HepG2 (cell line): Measurements from ENCODE around the gene RTN4RL2. TPM values are rescaled to one million over a fixed set of nuclear protein-coding genes. Genes with fewer than 3 reads are reported as not detected.

Source experiments
- ARID4A ChIP-seq: sonication (generic); formaldehyde crosslinking; IDR thresholded peaks from 2 replicates; pipeline ENCODE4 v1.5.0; 2020; ENCODE audit warnings: mild to moderate bottlenecking, missing genetic modification reagents, borderline replicate concordance
- ELF3 ChIP-seq: IDR thresholded peaks from 2 replicates; pipeline ENCODE4 v1.6.1; 2016; ENCODE audit warnings: missing genetic modification reagents, missing compliant biosample characterization
- FOXK2 ChIP-seq: fragments of 450-650 bp; IDR thresholded peaks from 2 replicates; pipeline ENCODE4 v1.6.1; 2016
- HNRNPL ChIP-seq: fragments of 200-400 bp; formaldehyde crosslinking; IDR thresholded peaks from 2 replicates; pipeline ENCODE4 v1.6.1; 2017; ENCODE audit warnings: mild to moderate bottlenecking, low read depth, low read length
- KDM5A ChIP-seq: fragments of 200-600 bp; sonication (generic); IDR thresholded peaks from 2 replicates; pipeline ENCODE4 v1.7.0; 2018; ENCODE audit warnings: antibody characterized with exemption, mild to moderate bottlenecking, low read length, borderline replicate concordance
- MBD4 ChIP-seq: IDR thresholded peaks from 2 replicates; pipeline ENCODE4 v1.6.1; 2012; ENCODE audit warnings: low read length, inconsistent platforms, borderline replicate concordance
- NCOA1 ChIP-seq: sonication (generic); formaldehyde crosslinking; IDR thresholded peaks from 2 replicates; pipeline ENCODE4 v1.9.0; 2021; ENCODE audit warnings: missing genetic modification reagents
- RFXAP ChIP-seq: sonication (generic); formaldehyde crosslinking; IDR thresholded peaks from 2 replicates; pipeline ENCODE4 v1.4.0; 2020; ENCODE audit warnings: missing genetic modification reagents, borderline replicate concordance
- SMAD1 ChIP-seq: sonication (generic); formaldehyde crosslinking; IDR thresholded peaks from 2 replicates; pipeline ENCODE4 v1.4.0; 2020; ENCODE audit warnings: missing genetic modification reagents, low read depth, mild to moderate bottlenecking, borderline replicate concordance
- TEAD3 ChIP-seq: optimal IDR thresholded peaks from 2 replicates; pipeline ENCODE3; 2016; ENCODE audit warnings: borderline replicate concordance
- THAP7 ChIP-seq: sonication (generic); formaldehyde crosslinking; IDR thresholded peaks from 2 replicates; pipeline ENCODE4 v1.8.1; 2023; ENCODE audit warnings: mild to moderate bottlenecking, missing genetic modification reagents
- THYN1 ChIP-seq: sonication (generic); formaldehyde crosslinking; IDR thresholded peaks from 2 replicates; pipeline ENCODE4 v1.8.1; 2023; ENCODE audit warnings: low read depth, mild to moderate bottlenecking, moderate library complexity, missing genetic modification reagents, borderline replicate concordance
- U2AF2 ChIP-seq: fragments of 200-400 bp; formaldehyde crosslinking; IDR thresholded peaks from 2 replicates; pipeline ENCODE4 v1.6.1; 2017; ENCODE audit warnings: low read depth, mild to moderate bottlenecking, low read length
- ZBTB10 ChIP-seq: sonication (generic); formaldehyde crosslinking; IDR thresholded peaks from 2 replicates; pipeline ENCODE4 v1.4.0; 2020; ENCODE audit warnings: missing genetic modification reagents, borderline replicate concordance
- ZNF460 ChIP-seq: sonication (generic); formaldehyde crosslinking; IDR thresholded peaks from 2 replicates; pipeline ENCODE4 v1.5.1; 2020; ENCODE audit warnings: missing genetic modification reagents, mild to moderate bottlenecking, borderline replicate concordance
- ZNF883 ChIP-seq: sonication (generic); formaldehyde crosslinking; IDR thresholded peaks from 2 replicates; pipeline ENCODE4 v1.5.1; 2020; ENCODE audit warnings: mild to moderate bottlenecking, missing genetic modification reagents; ENCODE audit errors: not compliant biosample characterization
- ZSCAN30 ChIP-seq: sonication (generic); formaldehyde crosslinking; IDR thresholded peaks from 2 replicates; pipeline ENCODE4 v1.5.0; 2020; ENCODE audit warnings: mild to moderate bottlenecking, missing genetic modification reagents
- polyA plus RNA-seq, 8 experiments: library from polyadenylated mRNA; depleted of rRNA in 3 of 8; stranded (reverse) in 7 of 8; unstranded in 1 of 8; fragments of >200 nt; fragmentation: Illumina TruSeq in 4 of 8; extraction: Trizol in 4 of 8; gene quantifications; 2 replicates each; pipeline versions ENCODE4 v1.2.1 to v1.2.3, GENCODE V29; 2011 to 2016; ENCODE audit warnings: low read depth in 4 of 8, missing spikeins in 1 of 8, mixed read lengths in 1 of 8; ENCODE audit not compliant: insufficient read depth in 1 of 8
- total RNA-seq, 5 experiments: library from RNA; depleted of rRNA; stranded (reverse); fragments of >200 nt; fragmentation: Illumina TruSeq; extraction: Trizol; gene quantifications; 2 replicates each; pipeline ENCODE4 v1.2.3, GENCODE V29; 2016; ENCODE audit warnings: low read depth in 1 of 5
- TF ChIP-seq, protein P1 (sequence below): sonication (generic); formaldehyde crosslinking; IDR thresholded peaks from 2 replicates; pipeline ENCODE4 v1.4.0; 2020; ENCODE audit warnings: missing genetic modification reagents, borderline replicate concordance

Gene RTN4RL2
- total and polyA plus RNA-seq, 2 of the 13 experiments (the other 11 are each of a cell fraction or from before 2014, with no cell fraction given), result 1.3 to 4.3 TPM

DNA sequence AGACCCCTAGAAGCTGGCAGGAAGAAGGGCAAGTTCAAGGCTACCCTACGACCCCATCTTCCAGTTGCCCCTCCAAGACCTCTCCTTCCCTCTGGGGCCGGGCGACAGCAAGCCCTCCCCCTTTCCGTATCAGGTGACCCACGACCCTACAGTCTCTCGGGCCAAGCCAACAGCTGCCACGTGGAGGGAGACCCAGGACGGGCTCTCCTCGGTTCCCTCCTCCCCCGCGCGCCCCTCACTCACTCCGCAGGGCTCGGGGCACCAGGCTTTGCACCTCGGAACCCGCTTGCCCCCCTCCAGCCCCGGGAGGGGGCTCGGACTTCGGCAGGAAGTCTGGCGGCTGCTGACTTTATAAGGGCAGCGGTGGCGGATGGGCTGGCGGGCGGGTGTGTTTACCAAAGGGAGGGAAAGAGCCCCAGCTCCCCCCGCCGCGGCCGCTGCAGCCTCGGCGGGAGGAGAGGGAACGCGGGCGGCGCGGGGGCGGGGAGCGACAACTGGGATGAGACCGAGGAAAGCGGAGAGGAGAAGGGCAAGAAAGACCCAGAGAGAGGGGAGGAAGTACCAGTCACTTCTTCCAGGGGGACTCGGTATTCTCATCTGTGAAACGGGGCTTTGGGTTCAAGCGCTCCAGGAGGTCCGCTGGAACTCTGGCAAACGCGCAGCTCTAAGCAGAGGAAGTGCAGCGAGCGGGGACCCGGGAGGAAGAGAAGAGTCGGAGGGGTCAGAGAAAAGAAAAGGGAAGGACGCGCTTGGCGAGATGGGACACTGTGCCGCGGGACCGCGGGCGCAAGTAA, 54.4 kb downstream of the RTN4RL2 start (continued):
- TF ChIP-seq ELF3 (CRISPR knock-in tag), result 0 out of 2 replicates have a peak, but pooled peaks have one; percentile 37
- TF ChIP-seq TEAD3 (CRISPR knock-in tag), result no peak
- no peak for TF ChIP-seq FOXK2
- 0 out of 2 replicates have a peak, but pooled peaks have one; percentile 21 for TF ChIP-seq ZBTB10 (CRISPR knock-in tag)
- 0 out of 2 replicates have a peak, but pooled peaks have one; percentile 55 for TF ChIP-seq HNRNPL
- TF ChIP-seq KDM5A, result peak; percentile 54; the same call in 1 of the 2 replicates
- no peak for TF ChIP-seq ZNF883 (CRISPR knock-in tag)
- TF ChIP-seq THYN1 (CRISPR knock-in tag), result no peak
- TF ChIP-seq U2AF2, result no peak
- TF ChIP-seq MBD4, result no peak
- no peak for TF ChIP-seq THAP7 (CRISPR knock-in tag)
- no peak for TF ChIP-seq NCOA1
- TF ChIP-seq RFXAP (CRISPR knock-in tag), result no peak
- TF ChIP-seq, protein P1, sequence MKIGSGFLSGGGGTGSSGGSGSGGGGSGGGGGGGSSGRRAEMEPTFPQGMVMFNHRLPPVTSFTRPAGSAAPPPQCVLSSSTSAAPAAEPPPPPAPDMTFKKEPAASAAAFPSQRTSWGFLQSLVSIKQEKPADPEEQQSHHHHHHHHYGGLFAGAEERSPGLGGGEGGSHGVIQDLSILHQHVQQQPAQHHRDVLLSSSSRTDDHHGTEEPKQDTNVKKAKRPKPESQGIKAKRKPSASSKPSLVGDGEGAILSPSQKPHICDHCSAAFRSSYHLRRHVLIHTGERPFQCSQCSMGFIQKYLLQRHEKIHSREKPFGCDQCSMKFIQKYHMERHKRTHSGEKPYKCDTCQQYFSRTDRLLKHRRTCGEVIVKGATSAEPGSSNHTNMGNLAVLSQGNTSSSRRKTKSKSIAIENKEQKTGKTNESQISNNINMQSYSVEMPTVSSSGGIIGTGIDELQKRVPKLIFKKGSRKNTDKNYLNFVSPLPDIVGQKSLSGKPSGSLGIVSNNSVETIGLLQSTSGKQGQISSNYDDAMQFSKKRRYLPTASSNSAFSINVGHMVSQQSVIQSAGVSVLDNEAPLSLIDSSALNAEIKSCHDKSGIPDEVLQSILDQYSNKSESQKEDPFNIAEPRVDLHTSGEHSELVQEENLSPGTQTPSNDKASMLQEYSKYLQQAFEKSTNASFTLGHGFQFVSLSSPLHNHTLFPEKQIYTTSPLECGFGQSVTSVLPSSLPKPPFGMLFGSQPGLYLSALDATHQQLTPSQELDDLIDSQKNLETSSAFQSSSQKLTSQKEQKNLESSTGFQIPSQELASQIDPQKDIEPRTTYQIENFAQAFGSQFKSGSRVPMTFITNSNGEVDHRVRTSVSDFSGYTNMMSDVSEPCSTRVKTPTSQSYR (CRISPR knock-in tag), result peak; percentile 23; the same call in 1 of the 2 replicates
- TF ChIP-seq ZSCAN30 (CRISPR knock-in tag), result 0 out of 2 replicates have a peak, but pooled peaks have one; percentile 13
- TF ChIP-seq ARID4A (CRISPR knock-in tag), result peak; percentile 67; the same call in 1 of the 2 replicates
- no peak for TF ChIP-seq SMAD1
- no peak; the same call in 1 of the 2 replicates for TF ChIP-seq ZNF460
